ENCODE results near the gene BABAM2. TPM values are rescaled to one million over a fixed set of nuclear protein-coding genes. Genes with fewer than 3 reads are reported as not detected.

Gene BABAM2
- total and polyA plus RNA-seq, 9 of the 15 experiments (the other 6 are each of a cell fraction or from before 2014, with no cell fraction given): 10.9 to 37.4 (median 25.6) TPM

- TF ChIP-seq, protein P1, sequence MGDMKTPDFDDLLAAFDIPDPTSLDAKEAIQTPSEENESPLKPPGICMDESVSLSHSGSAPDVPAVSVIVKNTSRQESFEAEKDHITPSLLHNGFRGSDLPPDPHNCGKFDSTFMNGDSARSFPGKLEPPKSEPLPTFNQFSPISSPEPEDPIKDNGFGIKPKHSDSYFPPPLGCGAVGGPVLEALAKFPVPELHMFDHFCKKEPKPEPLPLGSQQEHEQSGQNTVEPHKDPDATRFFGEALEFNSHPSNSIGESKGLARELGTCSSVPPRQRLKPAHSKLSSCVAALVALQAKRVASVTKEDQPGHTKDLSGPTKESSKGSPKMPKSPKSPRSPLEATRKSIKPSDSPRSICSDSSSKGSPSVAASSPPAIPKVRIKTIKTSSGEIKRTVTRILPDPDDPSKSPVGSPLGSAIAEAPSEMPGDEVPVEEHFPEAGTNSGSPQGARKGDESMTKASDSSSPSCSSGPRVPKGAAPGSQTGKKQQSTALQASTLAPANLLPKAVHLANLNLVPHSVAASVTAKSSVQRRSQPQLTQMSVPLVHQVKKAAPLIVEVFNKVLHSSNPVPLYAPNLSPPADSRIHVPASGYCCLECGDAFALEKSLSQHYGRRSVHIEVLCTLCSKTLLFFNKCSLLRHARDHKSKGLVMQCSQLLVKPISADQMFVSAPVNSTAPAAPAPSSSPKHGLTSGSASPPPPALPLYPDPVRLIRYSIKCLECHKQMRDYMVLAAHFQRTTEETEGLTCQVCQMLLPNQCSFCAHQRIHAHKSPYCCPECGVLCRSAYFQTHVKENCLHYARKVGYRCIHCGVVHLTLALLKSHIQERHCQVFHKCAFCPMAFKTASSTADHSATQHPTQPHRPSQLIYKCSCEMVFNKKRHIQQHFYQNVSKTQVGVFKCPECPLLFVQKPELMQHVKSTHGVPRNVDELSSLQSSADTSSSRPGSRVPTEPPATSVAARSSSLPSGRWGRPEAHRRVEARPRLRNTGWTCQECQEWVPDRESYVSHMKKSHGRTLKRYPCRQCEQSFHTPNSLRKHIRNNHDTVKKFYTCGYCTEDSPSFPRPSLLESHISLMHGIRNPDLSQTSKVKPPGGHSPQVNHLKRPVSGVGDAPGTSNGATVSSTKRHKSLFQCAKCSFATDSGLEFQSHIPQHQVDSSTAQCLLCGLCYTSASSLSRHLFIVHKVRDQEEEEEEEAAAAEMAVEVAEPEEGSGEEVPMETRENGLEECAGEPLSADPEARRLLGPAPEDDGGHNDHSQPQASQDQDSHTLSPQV (IDR thresholded peaks at IDR 0.05): peak; percentile 59; the same call in 1 of the 2 replicates
- TF ChIP-seq, protein P2, sequence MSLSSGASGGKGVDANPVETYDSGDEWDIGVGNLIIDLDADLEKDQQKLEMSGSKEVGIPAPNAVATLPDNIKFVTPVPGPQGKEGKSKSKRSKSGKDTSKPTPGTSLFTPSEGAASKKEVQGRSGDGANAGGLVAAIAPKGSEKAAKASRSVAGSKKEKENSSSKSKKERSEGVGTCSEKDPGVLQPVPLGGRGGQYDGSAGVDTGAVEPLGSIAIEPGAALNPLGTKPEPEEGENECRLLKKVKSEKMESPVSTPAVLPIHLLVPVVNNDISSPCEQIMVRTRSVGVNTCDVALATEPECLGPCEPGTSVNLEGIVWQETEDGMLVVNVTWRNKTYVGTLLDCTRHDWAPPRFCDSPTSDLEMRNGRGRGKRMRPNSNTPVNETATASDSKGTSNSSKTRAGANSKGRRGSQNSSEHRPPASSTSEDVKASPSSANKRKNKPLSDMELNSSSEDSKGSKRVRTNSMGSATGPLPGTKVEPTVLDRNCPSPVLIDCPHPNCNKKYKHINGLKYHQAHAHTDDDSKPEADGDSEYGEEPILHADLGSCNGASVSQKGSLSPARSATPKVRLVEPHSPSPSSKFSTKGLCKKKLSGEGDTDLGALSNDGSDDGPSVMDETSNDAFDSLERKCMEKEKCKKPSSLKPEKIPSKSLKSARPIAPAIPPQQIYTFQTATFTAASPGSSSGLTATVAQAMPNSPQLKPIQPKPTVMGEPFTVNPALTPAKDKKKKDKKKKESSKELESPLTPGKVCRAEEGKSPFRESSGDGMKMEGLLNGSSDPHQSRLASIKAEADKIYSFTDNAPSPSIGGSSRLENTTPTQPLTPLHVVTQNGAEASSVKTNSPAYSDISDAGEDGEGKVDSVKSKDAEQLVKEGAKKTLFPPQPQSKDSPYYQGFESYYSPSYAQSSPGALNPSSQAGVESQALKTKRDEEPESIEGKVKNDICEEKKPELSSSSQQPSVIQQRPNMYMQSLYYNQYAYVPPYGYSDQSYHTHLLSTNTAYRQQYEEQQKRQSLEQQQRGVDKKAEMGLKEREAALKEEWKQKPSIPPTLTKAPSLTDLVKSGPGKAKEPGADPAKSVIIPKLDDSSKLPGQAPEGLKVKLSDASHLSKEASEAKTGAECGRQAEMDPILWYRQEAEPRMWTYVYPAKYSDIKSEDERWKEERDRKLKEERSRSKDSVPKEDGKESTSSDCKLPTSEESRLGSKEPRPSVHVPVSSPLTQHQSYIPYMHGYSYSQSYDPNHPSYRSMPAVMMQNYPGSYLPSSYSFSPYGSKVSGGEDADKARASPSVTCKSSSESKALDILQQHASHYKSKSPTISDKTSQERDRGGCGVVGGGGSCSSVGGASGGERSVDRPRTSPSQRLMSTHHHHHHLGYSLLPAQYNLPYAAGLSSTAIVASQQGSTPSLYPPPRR (CRISPR knock-in tag; IDR thresholded peaks at IDR 0.05; ENCODE audit: borderline replicate concordance): no peak
- TF ChIP-seq, protein P3, sequence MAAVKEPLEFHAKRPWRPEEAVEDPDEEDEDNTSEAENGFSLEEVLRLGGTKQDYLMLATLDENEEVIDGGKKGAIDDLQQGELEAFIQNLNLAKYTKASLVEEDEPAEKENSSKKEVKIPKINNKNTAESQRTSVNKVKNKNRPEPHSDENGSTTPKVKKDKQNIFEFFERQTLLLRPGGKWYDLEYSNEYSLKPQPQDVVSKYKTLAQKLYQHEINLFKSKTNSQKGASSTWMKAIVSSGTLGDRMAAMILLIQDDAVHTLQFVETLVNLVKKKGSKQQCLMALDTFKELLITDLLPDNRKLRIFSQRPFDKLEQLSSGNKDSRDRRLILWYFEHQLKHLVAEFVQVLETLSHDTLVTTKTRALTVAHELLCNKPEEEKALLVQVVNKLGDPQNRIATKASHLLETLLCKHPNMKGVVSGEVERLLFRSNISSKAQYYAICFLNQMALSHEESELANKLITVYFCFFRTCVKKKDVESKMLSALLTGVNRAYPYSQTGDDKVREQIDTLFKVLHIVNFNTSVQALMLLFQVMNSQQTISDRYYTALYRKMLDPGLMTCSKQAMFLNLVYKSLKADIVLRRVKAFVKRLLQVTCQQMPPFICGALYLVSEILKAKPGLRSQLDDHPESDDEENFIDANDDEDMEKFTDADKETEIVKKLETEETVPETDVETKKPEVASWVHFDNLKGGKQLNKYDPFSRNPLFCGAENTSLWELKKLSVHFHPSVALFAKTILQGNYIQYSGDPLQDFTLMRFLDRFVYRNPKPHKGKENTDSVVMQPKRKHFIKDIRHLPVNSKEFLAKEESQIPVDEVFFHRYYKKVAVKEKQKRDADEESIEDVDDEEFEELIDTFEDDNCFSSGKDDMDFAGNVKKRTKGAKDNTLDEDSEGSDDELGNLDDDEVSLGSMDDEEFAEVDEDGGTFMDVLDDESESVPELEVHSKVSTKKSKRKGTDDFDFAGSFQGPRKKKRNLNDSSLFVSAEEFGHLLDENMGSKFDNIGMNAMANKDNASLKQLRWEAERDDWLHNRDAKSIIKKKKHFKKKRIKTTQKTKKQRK (IDR thresholded peaks at IDR 0.05; ENCODE audit: borderline replicate concordance, low read depth, low read length): no peak
- TF ChIP-seq CBFB (CRISPR knock-in tag; IDR thresholded peaks at IDR 0.05) (no peak), HDAC8 (tag; IDR thresholded peaks at IDR 0.05) (no peak), MAFG (tag; conservative IDR thresholded peaks at IDR 0.05) (peak; percentile 27; the same call in 1 of the 2 replicates)
- TF ChIP-seq, protein P4, sequence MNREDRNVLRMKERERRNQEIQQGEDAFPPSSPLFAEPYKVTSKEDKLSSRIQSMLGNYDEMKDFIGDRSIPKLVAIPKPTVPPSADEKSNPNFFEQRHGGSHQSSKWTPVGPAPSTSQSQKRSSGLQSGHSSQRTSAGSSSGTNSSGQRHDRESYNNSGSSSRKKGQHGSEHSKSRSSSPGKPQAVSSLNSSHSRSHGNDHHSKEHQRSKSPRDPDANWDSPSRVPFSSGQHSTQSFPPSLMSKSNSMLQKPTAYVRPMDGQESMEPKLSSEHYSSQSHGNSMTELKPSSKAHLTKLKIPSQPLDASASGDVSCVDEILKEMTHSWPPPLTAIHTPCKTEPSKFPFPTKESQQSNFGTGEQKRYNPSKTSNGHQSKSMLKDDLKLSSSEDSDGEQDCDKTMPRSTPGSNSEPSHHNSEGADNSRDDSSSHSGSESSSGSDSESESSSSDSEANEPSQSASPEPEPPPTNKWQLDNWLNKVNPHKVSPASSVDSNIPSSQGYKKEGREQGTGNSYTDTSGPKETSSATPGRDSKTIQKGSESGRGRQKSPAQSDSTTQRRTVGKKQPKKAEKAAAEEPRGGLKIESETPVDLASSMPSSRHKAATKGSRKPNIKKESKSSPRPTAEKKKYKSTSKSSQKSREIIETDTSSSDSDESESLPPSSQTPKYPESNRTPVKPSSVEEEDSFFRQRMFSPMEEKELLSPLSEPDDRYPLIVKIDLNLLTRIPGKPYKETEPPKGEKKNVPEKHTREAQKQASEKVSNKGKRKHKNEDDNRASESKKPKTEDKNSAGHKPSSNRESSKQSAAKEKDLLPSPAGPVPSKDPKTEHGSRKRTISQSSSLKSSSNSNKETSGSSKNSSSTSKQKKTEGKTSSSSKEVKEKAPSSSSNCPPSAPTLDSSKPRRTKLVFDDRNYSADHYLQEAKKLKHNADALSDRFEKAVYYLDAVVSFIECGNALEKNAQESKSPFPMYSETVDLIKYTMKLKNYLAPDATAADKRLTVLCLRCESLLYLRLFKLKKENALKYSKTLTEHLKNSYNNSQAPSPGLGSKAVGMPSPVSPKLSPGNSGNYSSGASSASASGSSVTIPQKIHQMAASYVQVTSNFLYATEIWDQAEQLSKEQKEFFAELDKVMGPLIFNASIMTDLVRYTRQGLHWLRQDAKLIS (CRISPR knock-in tag; IDR thresholded peaks at IDR 0.05): 0 out of 2 replicates have a peak, but pooled peaks have one; percentile 29
These were observed 569 bp downstream of the BABAM2 start (continued) for GRCh38 chr2:27890924-27891672.
